HepG2 (cell line): ENCODE measurements around the gene LAP3. TPM values are rescaled to one million over a fixed set of nuclear protein-coding genes. Genes with fewer than 3 reads are reported as not detected.

Source experiments
- ATAC-seq: fragments of 200-7000 bp; cut with Tn5 transposase; 3 replicates; pipeline ENCODE4 v1.9.1; 2020; ENCODE audit warnings: mild to moderate bottlenecking, moderate library complexity
- BruUV-seq: library from RNA; stranded (reverse); fragments of 400-500 nt; replicated peaks from 2 replicates; lab custom pipeline; 2021; lab: Mats Ljungman, UMichigan
- CTCF ChIA-PET: fragments of 300-600 bp; formaldehyde crosslinking; extraction: SDS; loops from one replicate; lab custom pipeline; 2021; ENCODE audit warnings: low total read pairs, inconsistent platforms, low intra/inter-chr PET ratio; lab: Yijun Ruan, JAX
- POLR2A ChIA-PET: fragments of 350-600 bp; sonication (Branson Sonifier 250); formaldehyde crosslinking; loops from one replicate; lab custom pipeline; 2020; ENCODE audit warnings: antibody characterized with exemption, inconsistent platforms; lab: Yijun Ruan, JAX
- DNase-seq: peaks from one replicate; pipeline ENCODE4 v3.0.0-alpha.2; 2015; ENCODE audit warnings: low spot score
- FAIRE-seq: peaks from 3 replicates; lab custom pipeline; 2011; peaks lifted over from hg19 to GRCh38; lab: Jason Lieb, UNC
- H2AFZ ChIP-seq: one replicate; pipeline ENCODE4 v1.6.1; 2011; ENCODE audit warnings: low read length, inconsistent platforms
- H3K27ac ChIP-seq: fragments of 300-600 bp; 3 replicates; pipeline ENCODE4 v1.8.0; 2011; ENCODE audit warnings: mixed run types, mild to moderate bottlenecking, mixed read lengths, low read length, inconsistent platforms; ENCODE audit not compliant: insufficient read depth; ENCODE audit errors: extremely low read length
- H3K27me3 ChIP-seq, 2 experiments: fragments of 200-600 bp in 1 of 2; 2 replicates in 1 of 2; 3 replicates in 1 of 2; pipeline versions ENCODE4 v1.6.0 to v1.8.0; 2011; ENCODE audit warnings: low read length in 2 of 2, mild to moderate bottlenecking in 2 of 2, moderate library complexity in 2 of 2, inconsistent platforms in 1 of 2; ENCODE audit not compliant: insufficient read depth in 2 of 2, control insufficient read depth in 1 of 2
- H3K36me3 ChIP-seq, 2 experiments: fragments of 200-600 bp in 1 of 2; replicated peaks in 1 of 2; 2 replicates in 1 of 2; 3 replicates in 1 of 2; pipeline versions ENCODE4 v1.5.1 to v1.8.0; 2011; ENCODE audit warnings: low read length in 2 of 2, inconsistent platforms in 1 of 2; ENCODE audit not compliant: insufficient read depth in 2 of 2, control insufficient read depth in 1 of 2
- H3K4me1 ChIP-seq: 2 replicates; pipeline ENCODE4 v1.5.1; 2012; ENCODE audit warnings: low read length, inconsistent platforms; ENCODE audit not compliant: insufficient read depth
- H3K4me2 ChIP-seq: 2 replicates; pipeline ENCODE4 v1.6.0; 2011; ENCODE audit warnings: low read depth, low read length, inconsistent platforms
- H3K4me3 ChIP-seq, 3 experiments: fragments of 200-600 bp in 1 of 3; sonication (generic), shearing (Covaris generic) in 1 of 3; replicated peaks in 1 of 3; 2 replicates each; pipeline ENCODE4 v1.5.1; 2011 to 2016; ENCODE audit warnings: low read length in 3 of 3, inconsistent platforms in 2 of 3, low read depth in 2 of 3, mild to moderate bottlenecking in 2 of 3, control low read depth in 1 of 3, mixed read lengths in 1 of 3; ENCODE audit not compliant: insufficient read depth in 1 of 3
- H3K79me2 ChIP-seq: one replicate; pipeline ENCODE4 v1.6.1; 2011; ENCODE audit warnings: low read length, inconsistent platforms; ENCODE audit not compliant: insufficient read depth
- H3K9ac ChIP-seq: 2 replicates; pipeline ENCODE4 v1.6.0; 2011; ENCODE audit warnings: mild to moderate bottlenecking, low read depth, low read length, inconsistent platforms; ENCODE audit not compliant: insufficient read depth
- H3K9me3 ChIP-seq: 2 replicates; pipeline ENCODE4 v1.5.1; 2012; ENCODE audit warnings: mild to moderate bottlenecking, low read length
- H4K20me1 ChIP-seq: 2 replicates; pipeline ENCODE4 v1.6.0; 2011; ENCODE audit warnings: inconsistent platforms, mild to moderate bottlenecking, low read length, moderate library complexity; ENCODE audit not compliant: insufficient read depth
- ATM ChIP-seq: fragments of 450-650 bp; IDR thresholded peaks from 2 replicates; pipeline ENCODE4 v1.7.1; 2017; ENCODE audit warnings: mild to moderate bottlenecking, borderline replicate concordance
- FOSL2 ChIP-seq: sonication (generic); formaldehyde crosslinking; IDR thresholded peaks from 2 replicates; pipeline ENCODE4 v1.4.0; 2020; ENCODE audit warnings: missing genetic modification reagents
- HES4 ChIP-seq: sonication (generic); formaldehyde crosslinking; IDR thresholded peaks from 2 replicates; pipeline ENCODE4 v1.9.0; 2021; ENCODE audit warnings: mild to moderate bottlenecking, missing genetic modification reagents, borderline replicate concordance
- HOXA3 ChIP-seq: sonication (generic); formaldehyde crosslinking; IDR thresholded peaks from 2 replicates; pipeline ENCODE4 v1.5.0; 2020; ENCODE audit warnings: missing genetic modification reagents
- HOXA5 ChIP-seq: sonication (generic); formaldehyde crosslinking; IDR thresholded peaks from 2 replicates; pipeline ENCODE4 v1.4.0; 2020; ENCODE audit warnings: missing genetic modification reagents
- HOXA7 ChIP-seq: sonication (generic); formaldehyde crosslinking; IDR thresholded peaks from 2 replicates; pipeline ENCODE4 v1.8.1; 2022; ENCODE audit warnings: mild to moderate bottlenecking, missing genetic modification reagents, moderate library complexity
- ISL2 ChIP-seq: sonication (generic); formaldehyde crosslinking; IDR thresholded peaks from 2 replicates; pipeline ENCODE4 v1.5.0; 2020; ENCODE audit warnings: missing genetic modification reagents
- KLF11 ChIP-seq: IDR thresholded peaks from 2 replicates; pipeline ENCODE4 v1.6.1; 2016; ENCODE audit warnings: missing compliant biosample characterization
- ZHX1 ChIP-seq: sonication (generic); formaldehyde crosslinking; IDR thresholded peaks from 2 replicates; pipeline ENCODE4 v1.8.1; 2022; ENCODE audit warnings: low read depth, mild to moderate bottlenecking, missing genetic modification reagents
- ZNF143 ChIP-seq: sonication (generic); formaldehyde crosslinking; IDR thresholded peaks from 2 replicates; pipeline ENCODE4 v1.4.0; 2020; ENCODE audit warnings: missing genetic modification reagents
- ZNF335 ChIP-seq: sonication (generic); formaldehyde crosslinking; IDR thresholded peaks from 2 replicates; pipeline ENCODE4 v1.4.0; 2020; ENCODE audit warnings: missing genetic modification reagents
- ZNF362 ChIP-seq: sonication (generic); formaldehyde crosslinking; IDR thresholded peaks from 2 replicates; pipeline ENCODE4 v1.4.0; 2020; ENCODE audit warnings: missing genetic modification reagents, mild to moderate bottlenecking, borderline replicate concordance
- ZNF510 ChIP-seq: sonication (generic); formaldehyde crosslinking; IDR thresholded peaks from 2 replicates; pipeline ENCODE4 v1.4.0; 2020; ENCODE audit warnings: low read depth, mild to moderate bottlenecking, missing genetic modification reagents
- ZNF567 ChIP-seq: sonication (generic); formaldehyde crosslinking; IDR thresholded peaks from 2 replicates; pipeline ENCODE4 v1.8.1; 2023; ENCODE audit warnings: mild to moderate bottlenecking, missing genetic modification reagents, borderline replicate concordance
- ZNF703 ChIP-seq: sonication (generic); formaldehyde crosslinking; IDR thresholded peaks from 2 replicates; pipeline ENCODE4 v1.5.1; 2020; ENCODE audit warnings: missing genetic modification reagents, mild to moderate bottlenecking, moderate library complexity, borderline replicate concordance
- WGBS: methylation state at CpG from one replicate; pipeline ENCODE4 v1.1.6; 2017; ENCODE audit warnings: low lambda C conversion rate; 5-methylcytosine and 5-hydroxymethylcytosine counted together
- in situ Hi-C: cut with HindIII; loops from 2 replicates; pipeline ENCODE4 v1.10.0; 2017; ENCODE audit warnings: low pct_unique_long_range_greater_than_20kb; ENCODE audit not compliant: extremely low pct_ligation_motif_present
- intact Hi-C: fragments of 100-400 bp; cut with micrococcal nuclease; formaldehyde crosslinking; loops from one replicate; pipeline ENCODE4 v1.10.0; 2022; ENCODE audit not compliant: unreplicated experiment
- polyA plus RNA-seq, 8 experiments: library from polyadenylated mRNA; depleted of rRNA in 3 of 8; stranded (reverse) in 7 of 8; unstranded in 1 of 8; fragments of >200 nt; fragmentation: Illumina TruSeq in 4 of 8; extraction: Trizol in 4 of 8; gene quantifications; 2 replicates each; pipeline versions ENCODE4 v1.2.1 to v1.2.3, GENCODE V29; 2011 to 2016; ENCODE audit warnings: low read depth in 4 of 8, missing spikeins in 1 of 8, mixed read lengths in 1 of 8; ENCODE audit not compliant: insufficient read depth in 1 of 8
- total RNA-seq, 5 experiments: library from RNA; depleted of rRNA; stranded (reverse); fragments of >200 nt; fragmentation: Illumina TruSeq; extraction: Trizol; gene quantifications; 2 replicates each; pipeline ENCODE4 v1.2.3, GENCODE V29; 2016; ENCODE audit warnings: low read depth in 1 of 5
- TF ChIP-seq, protein P1 (sequence below): sonication (generic); formaldehyde crosslinking; IDR thresholded peaks from 2 replicates; pipeline ENCODE4 v1.4.0; 2020; ENCODE audit warnings: mild to moderate bottlenecking, missing genetic modification reagents, borderline replicate concordance

The LAP3 gene
- total and polyA plus RNA-seq, 2 of the 13 experiments (the other 11 are each of a cell fraction or from before 2014, with no cell fraction given), result 106 to 125 TPM

DNA sequence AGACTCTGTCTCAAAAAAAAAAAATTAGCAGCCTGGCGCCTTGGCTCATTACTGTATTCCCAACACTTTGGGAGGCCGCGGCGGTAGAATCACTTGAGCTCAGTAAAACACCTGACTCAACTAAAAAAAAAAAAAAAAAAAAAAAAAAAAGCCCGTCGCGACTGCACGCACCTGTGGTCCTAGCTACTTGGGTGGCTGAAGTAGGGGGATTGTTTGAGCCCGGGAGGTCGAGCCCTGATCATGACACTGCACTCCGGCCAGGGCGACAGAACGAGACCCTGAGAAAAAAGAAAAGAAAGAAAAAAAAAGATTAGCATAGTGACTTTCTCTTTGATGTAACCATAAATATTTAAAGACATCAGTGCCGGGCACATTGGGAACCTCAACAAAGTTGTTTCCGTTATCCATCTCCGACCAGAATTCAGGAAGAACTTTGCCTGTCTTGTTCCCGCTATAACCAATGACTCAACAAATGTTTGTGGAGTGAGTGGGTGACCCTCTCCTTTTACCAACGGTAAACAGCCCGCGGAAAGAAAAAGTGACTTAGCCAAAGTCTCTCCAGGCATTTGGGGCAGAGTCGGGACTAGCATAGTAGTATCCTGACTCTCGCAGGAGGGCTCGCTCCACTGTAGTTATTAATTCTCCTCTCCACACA lies 36.9 kb downstream of the LAP3 start:
- peak overlapping the region; percentile 92 for H3K4me2 ChIP-seq
- H3K79me2 ChIP-seq, result peaks cover 48% of the 10 kb centered on the region
- peaks cover 7 to 16% of the 10 kb centered on the region in 2 experiments; a peak in 4 of 5 replicates for H3K36me3 ChIP-seq
- ATAC-seq (peak; percentile 78), FAIRE-seq (no peak), DNase-seq (peak; percentile 50)
- intact Hi-C loops, result loop anchor here (1.0 to 2.0 kb wide), 3 partner anchors 37 to 70 kb away; partner anchors contain the start of gene LAP3
- H2AFZ ChIP-seq, result peak overlapping the region; percentile 96
- H3K9ac ChIP-seq, result peak overlapping the region; percentile 98
- peaks cover 31% of the 10 kb centered on the region for H3K4me1 ChIP-seq
- BruUV-seq, result TSS peak; percentile 91
- H3K9me3 ChIP-seq, result no peaks in the 10 kb centered on the region
- ChIA-PET POLR2A (interaction anchor here (0.6 to 3.3 kb wide), 14 partner anchors 12 to 102 kb away, joined by 3 to 14 read pairs (median 4); partner anchors contain the start of genes LAP3 and QDPR), CTCF (no interaction called here)
- peaks cover 21% of the 10 kb centered on the region for H4K20me1 ChIP-seq
- H3K27ac ChIP-seq, result peak overlapping the region; percentile 82
- H3K4me3 ChIP-seq, result peak overlapping the region; percentile 92 to 98 (median 93)
- WGBS, result 4% methylated on average over 23 of the region's 23 CpGs
- H3K27me3 ChIP-seq, result no peaks in the 10 kb centered on the region; a peak in 1 of 5 replicates
- in situ Hi-C loops, result no loop called here
- TF ChIP-seq HOXA7 (CRISPR knock-in tag) (no peak), ZNF703 (CRISPR knock-in tag) (no peak), ZNF567 (CRISPR knock-in tag) (no peak), KLF11 (CRISPR knock-in tag) (no peak), FOSL2 (CRISPR knock-in tag) (peak; percentile 59), HES4 (CRISPR knock-in tag) (no peak), ZNF143 (no peak), ZNF362 (CRISPR knock-in tag) (0 out of 2 replicates have a peak, but pooled peaks have one; percentile 26), ATM (no peak), ZHX1 (CRISPR knock-in tag) (no peak), ZNF510 (CRISPR knock-in tag) (no peak), ZNF335 (no peak), HOXA3 (CRISPR knock-in tag) (no peak), HOXA5 (CRISPR knock-in tag) (no peak), ISL2 (CRISPR knock-in tag) (no peak)
- TF ChIP-seq, protein P1, sequence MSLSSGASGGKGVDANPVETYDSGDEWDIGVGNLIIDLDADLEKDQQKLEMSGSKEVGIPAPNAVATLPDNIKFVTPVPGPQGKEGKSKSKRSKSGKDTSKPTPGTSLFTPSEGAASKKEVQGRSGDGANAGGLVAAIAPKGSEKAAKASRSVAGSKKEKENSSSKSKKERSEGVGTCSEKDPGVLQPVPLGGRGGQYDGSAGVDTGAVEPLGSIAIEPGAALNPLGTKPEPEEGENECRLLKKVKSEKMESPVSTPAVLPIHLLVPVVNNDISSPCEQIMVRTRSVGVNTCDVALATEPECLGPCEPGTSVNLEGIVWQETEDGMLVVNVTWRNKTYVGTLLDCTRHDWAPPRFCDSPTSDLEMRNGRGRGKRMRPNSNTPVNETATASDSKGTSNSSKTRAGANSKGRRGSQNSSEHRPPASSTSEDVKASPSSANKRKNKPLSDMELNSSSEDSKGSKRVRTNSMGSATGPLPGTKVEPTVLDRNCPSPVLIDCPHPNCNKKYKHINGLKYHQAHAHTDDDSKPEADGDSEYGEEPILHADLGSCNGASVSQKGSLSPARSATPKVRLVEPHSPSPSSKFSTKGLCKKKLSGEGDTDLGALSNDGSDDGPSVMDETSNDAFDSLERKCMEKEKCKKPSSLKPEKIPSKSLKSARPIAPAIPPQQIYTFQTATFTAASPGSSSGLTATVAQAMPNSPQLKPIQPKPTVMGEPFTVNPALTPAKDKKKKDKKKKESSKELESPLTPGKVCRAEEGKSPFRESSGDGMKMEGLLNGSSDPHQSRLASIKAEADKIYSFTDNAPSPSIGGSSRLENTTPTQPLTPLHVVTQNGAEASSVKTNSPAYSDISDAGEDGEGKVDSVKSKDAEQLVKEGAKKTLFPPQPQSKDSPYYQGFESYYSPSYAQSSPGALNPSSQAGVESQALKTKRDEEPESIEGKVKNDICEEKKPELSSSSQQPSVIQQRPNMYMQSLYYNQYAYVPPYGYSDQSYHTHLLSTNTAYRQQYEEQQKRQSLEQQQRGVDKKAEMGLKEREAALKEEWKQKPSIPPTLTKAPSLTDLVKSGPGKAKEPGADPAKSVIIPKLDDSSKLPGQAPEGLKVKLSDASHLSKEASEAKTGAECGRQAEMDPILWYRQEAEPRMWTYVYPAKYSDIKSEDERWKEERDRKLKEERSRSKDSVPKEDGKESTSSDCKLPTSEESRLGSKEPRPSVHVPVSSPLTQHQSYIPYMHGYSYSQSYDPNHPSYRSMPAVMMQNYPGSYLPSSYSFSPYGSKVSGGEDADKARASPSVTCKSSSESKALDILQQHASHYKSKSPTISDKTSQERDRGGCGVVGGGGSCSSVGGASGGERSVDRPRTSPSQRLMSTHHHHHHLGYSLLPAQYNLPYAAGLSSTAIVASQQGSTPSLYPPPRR (CRISPR knock-in tag), result no peak
